GM19035 (cell line): ENCODE measurements around the gene STOX2.

Experiments
- ATAC-seq: cut with Tn5 transposase; IDR thresholded peaks from one replicate; pipeline ENCODE4 v1.9.1; 2021; ENCODE audit not compliant: unreplicated experiment

STOX2 gene, protein sequence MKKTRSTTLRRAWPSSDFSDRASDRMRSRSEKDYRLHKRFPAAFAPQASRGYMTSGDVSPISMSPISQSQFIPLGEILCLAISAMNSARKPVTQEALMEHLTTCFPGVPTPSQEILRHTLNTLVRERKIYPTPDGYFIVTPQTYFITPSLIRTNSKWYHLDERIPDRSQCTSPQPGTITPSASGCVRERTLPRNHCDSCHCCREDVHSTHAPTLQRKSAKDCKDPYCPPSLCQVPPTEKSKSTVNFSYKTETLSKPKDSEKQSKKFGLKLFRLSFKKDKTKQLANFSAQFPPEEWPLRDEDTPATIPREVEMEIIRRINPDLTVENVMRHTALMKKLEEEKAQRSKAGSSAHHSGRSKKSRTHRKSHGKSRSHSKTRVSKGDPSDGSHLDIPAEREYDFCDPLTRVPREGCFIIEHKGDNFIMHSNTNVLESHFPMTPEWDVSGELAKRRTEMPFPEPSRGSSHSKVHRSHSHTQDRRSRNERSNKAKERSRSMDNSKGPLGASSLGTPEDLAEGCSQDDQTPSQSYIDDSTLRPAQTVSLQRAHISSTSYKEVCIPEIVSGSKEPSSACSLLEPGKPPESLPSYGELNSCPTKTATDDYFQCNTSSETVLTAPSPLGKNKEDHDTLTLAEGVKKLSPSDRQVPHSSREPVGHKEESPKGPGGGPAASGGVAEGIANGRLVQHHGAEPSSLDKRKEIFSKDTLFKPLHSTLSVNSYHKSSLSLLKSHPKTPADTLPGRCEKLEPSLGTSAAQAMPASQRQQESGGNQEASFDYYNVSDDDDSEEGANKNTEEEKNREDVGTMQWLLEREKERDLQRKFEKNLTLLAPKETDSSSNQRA (N-terminal part only)

DNA sequence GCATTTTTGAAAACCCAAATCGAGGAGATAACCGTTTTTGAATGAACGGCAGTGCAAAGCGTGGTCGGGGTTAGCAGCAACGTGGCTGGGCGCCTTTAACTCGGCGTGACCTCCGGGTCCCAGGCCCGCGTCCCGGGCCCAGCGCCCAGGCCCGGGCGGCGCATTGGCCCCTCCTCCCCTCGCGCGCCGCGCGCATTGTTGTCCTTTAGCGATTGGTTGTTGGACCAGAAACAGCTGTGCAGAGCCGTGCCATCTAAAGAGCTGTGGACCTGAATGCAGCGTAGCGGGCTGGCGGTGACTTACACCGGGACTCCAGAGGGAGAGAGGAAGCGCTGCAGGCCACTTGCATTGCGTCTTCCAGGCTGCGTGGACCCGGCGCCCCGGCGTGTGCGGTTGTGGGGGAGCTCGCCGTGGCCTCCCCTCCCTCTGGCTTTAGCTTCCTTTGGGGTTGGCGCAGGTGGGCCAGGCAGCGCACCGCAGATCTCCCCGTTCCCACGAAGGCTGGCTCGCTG lies at the start of gene STOX2:
STOX2 (plus strand) TSS at position 227 of the 512 bp plus-strand sequence. CDS start 1,484 bp downstream, outside the sequence.
- ATAC-seq, result no peak

DNA sequence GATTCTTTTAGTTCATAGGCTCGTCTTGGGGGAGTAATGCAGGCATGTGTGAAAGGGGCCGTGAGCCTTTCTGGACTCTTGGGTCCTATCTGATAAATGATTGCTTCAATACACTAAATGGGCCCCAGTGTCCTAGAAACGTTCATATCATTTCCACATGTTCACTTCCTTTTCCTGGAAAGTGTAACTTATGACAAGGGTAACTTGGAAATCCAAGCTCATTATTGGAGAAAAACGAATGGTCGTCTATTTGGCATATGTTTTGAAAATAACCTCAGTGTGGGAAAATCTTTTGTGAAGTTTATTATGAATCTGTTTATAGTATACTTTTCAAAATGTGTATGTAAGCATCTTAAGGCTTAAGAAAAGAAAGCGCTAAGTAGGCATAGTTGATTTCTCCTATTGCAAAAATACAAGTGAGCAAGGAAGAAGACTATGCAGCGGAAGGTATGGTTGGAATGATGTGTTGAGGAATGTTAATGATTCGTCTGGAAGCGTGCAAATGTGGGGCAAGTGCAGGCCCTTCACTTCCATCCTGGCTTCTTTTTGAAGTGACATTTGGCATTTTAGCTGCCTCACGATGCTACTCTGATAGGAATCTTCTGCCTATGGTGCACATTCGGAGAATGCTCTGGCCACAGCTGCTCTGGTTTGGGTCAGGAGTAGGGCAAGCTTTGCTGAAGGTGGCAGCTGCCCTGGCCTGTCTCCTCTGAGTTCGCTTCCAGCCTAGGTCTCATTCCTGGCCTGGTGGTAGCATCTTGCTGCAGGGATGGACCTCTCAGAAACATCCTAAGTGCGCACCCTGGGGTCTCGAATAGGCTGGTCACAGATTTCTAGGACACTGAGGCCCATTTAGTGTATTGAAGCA lies 49.5 kb upstream of the STOX2 start:
- no peak for ATAC-seq

DNA sequence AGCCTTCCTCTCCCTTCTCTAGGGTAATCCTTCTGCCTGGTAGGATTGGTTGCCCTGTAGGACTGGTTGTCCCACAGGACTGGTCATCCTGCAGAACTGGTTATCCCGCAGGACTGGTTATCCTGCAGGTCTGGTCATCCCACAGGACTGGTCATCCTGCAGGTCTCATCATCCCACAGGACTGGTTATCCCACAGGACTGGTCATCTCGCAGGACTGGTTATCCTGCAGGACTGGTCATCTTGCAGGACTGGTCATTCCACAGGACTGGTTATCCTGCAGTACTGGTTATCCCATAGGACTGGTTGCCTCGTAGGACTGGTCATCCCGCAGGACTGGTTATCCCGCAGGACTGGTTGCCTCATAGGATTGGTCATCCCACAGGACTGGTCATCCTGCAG lies 48.1 kb upstream of the STOX2 start:
- no peak for ATAC-seq

DNA sequence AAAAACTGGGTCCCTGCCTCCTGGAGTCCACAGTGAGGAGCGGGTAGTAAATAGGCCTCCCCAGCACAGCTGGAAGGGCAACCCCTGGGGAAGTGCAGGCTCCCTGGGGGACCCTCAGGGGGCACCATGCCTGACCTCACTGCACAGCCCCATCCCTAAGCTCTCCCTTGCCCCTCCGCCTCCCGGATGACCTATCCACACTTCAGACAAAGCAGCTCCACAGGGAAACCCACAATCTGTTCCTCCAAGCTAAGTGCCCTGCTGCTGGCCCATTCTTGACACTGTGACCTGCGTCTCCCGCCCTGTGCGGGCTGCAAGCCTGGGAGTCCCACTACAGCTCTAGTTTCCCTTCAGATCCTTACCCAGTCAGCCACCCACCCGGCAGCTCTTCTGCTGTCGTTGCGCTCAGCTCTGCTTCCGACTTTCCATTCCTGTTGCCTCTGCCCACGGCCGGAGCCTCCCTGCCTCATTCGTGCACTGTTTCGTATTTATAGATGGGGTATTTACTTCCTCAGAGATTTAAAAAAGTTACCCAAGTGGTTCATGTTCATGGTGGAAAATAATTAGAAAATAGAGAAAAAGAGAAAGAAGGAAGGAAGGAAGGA lies 47.0 kb upstream of the STOX2 start:
- no peak for ATAC-seq

DNA sequence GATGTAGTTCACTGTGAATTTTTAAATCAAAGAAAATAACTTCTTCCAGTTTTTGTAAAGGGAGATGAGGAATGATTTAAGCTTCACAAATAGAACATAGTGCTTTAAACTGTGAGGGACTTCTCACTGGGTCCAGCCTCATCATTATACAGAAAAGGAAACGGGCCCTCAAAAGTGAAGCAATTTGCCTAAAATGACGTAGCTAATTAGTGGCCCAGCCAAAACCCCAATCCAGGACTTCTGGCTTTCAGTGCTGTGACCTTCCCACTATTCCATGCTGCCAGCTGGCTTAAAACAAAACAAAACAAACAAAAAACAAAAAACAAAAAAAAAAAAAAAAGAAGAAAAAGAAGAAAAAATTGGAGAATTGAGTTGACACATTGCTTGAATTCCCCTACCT lies 45.0 kb upstream of the STOX2 start:
- ATAC-seq, result no peak

DNA sequence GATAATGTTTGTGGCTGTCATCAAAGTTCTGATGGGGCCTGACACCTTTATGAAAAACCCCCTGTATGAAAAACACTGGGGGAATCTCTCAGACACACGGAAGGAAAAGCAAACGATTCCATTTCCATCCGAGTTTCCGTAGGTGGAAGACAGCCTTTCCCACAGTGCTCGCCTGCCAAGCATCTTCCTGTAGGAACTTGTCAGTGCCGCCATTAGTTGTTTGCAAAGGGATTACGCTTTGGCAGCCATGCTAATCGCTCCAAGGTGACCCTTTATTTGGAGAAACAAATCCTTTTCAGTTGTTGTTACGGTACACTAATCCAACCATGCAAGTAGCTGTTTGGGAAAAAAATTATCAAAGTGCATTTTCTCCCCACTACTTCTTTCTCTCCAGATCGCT lies 44.4 kb upstream of the STOX2 start:
- ATAC-seq, result no peak

DNA sequence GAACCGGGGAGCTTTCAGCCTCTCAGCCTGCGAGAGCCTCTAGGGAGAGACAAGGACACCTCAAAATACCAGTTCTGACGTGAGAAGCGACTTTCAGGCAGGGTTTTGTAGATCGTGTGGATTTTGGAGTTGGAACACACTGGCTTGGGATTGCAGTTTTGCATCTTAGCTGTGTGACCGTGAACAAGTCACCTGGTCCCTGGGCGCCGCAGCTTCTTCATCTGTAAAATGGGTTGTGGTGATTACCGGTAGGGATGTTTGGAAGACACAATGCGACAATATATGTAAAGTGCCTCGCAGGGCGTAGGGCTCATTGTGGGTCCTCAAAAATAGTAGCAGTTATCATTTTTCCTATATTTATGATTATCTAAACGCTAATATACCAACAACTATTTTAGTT lies 43.7 kb upstream of the STOX2 start:
- ATAC-seq, result no peak

DNA sequence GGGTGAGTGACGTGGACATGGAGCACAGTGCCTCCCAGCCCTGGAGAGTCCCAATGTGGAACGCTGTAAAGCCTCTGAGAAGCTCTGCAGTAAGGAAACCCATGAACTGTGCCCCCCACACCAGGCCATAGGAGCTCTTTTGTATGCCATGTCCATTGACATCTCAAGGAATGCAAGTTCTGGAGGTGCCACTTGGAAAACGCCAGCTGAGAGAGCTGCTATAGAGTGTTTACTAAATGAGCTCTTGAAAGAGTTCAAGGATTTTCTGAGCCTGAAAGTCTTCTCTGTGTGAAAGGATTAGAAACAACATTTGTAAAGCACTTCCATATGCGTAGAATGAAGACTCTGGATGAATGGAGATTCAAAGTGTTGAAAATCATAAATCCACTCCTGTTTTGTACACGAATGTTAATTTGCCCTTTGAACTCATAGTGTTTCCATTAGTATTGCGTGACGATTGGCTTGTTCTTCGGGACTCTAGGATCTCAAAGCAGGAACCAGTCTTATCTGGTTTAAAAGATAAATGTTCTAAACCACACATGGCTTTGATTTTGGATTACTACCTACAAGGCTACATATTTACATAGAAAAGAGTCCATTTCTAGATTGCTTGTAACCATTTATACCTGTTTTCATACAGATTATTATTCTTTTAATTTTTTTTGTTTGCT lies 41.8 kb upstream of the STOX2 start:
- ATAC-seq, result no peak

DNA sequence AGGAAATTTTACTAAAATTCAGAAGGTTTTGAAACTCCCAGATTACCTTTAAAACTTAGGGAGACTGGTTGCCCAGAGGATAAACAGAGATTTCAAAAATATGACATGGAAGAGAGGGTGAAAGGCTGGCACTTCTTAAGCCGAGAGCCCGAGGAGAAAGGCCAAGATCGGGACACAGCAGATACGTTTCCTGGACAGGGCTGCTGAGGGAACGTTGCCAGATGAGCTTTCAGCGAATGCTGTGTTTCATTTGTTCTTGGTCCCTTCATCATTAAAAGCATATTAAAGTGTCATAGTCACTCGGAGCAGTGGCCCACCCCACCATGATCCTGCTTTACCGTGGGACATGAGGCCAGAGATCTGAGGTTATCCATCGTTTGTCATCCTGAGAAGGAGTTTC lies 37.9 kb upstream of the STOX2 start:
- ATAC-seq, result no peak

DNA sequence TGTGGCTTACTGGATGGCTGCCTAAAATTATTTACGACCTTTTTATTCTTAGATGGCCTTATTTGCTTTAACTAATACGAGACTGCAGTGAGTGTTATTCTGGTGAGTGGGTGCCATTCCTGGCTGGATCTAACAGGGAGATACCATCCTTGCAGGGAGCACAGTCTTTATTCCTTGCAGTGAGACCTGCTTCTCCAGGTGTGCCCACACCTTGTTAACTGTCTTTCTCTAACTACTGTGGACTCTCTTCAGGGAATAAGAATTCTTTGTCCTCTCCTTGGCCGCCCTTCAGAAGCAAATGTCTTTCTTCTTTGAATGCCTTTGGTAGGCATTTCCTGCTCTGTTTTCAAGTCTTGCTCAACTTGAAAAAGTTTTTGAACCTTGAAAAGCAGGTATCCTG lies 34.1 kb upstream of the STOX2 start:
- ATAC-seq, result no peak

DNA sequence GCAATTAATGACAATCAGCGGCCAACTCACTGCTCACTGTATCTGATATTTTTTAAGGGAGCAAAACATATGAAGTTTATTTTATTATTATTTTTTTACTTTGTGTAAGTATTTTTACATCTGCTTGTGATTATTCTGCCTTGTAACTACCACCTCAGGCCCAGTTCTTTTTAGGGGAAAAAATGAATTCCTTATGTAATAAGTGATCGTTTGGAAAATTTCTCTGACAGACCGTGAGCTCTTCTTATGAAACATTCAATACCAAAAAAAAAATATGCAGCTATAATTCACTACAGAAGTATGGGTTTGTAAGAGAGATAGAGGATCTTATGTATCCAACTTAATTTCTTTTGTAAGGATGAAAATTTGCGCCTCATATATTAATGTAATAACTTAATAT lies 33.5 kb upstream of the STOX2 start:
- ATAC-seq, result no peak

DNA sequence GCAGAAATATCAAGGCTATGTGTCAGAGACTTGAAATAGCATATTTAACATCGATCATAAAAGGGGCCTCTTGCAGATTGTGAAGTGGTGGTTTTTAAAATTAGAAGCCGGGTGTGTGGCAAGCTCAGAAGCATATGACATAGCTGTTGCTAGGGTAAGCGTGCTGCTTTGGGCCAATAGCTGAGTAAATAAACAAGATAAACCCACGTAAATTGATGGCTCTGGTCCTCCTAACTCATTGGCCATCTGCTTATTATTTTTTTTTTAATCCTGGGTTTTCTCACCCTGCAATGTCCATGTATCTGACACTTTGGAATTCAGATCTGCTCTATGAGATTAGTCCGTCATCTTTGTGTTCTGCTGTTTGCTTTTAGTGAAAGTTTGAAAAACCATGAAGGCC lies 32.6 kb upstream of the STOX2 start:
- ATAC-seq, result no peak

DNA sequence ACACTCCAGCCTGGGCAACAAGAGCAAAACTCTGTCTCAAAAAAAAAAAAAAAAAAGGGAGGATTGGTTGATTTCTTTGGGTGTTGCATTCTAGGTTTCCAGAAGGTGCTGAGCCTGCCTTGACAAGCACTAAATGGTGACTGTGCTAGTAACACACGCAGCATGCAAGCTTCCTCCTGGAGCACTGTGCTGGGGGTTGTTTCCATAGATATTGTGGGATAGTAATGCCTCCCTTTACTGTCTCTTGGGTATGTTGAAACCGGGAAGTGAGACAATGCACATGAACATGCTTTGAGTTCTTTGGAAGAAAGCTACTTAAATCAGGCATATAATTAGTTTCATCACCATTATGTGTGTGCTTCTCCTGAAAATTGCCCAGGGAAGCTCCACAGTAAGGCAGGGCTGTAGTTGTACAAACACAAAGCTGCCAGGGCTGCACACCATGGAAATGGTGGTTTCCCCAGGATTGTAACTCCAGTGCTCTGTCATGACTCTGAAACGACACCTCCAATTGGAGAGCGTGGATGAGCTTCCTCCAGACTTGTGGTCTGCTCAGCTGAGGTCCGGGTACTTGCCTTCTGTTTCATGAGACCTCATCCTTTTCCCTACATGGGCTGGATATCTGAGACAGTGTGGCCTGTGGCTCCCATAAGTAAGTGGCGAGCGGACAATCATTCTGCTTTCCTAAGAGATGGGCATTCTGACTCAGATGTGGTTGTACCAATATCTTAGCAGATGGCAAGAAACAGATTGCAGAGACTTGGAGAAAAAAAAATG lies 31.5 kb upstream of the STOX2 start:
- ATAC-seq, result no peak

DNA sequence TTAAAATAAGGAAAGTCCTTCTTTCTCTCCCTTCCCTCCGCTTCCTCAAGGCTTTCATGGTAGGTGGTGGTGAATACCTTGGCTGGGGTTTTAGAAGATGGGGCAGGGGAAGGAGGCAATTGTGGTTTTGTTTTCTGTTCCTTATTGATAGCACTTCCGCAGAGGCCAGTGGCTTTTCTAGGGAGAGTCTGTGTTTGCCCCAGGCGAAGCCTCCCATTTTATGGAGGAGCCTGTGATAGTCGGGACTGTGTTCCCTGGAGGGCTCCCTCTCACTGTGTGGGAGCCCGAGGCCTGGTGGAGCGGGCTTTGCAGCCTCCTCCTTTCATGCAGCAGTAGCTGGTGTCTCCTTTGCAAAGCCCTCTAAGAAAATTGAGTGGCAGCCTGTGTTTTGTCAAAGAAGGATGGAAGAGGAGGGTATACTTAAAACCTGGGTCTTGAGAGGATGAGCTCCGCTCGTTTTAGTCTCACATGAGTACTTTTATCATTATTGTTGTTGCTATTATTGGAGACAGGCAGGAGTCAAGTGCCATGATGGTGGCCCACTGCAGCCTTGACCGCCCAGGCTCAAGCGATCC lies 29.8 kb upstream of the STOX2 start:
- ATAC-seq, result no peak

DNA sequence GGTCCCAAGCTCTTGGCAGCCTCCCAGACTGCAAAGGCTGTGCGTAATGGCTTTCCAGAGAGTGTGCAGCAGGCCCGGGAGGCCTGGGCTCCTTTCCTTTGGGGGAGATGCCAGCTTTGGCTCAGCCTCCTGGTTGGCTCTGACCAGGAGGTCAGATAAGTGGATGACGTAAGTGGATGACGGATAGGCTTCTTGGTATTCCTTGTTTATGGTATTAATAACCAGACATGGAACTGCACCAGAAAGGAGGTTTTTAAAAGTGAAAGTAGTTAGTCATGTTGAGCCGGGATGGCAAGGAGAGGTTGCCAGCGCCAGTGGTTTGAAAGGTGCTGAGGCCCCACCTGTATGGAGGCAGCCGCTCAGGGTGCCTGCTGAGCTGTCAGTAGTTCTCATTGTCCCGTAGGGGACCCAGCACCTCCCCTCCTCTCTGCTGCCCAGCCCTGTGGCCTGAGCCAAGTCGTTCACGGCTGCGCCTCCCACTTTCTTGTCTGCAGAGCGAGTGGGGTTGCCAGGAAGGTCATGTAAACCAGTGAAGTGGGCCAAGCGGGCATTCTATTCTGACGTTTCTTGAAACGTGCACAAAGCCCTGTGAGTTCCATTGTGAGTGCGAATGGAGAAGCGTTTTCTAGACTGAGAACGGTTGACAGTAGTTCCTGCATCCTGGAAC lies 28.7 kb upstream of the STOX2 start:
- no peak for ATAC-seq

DNA sequence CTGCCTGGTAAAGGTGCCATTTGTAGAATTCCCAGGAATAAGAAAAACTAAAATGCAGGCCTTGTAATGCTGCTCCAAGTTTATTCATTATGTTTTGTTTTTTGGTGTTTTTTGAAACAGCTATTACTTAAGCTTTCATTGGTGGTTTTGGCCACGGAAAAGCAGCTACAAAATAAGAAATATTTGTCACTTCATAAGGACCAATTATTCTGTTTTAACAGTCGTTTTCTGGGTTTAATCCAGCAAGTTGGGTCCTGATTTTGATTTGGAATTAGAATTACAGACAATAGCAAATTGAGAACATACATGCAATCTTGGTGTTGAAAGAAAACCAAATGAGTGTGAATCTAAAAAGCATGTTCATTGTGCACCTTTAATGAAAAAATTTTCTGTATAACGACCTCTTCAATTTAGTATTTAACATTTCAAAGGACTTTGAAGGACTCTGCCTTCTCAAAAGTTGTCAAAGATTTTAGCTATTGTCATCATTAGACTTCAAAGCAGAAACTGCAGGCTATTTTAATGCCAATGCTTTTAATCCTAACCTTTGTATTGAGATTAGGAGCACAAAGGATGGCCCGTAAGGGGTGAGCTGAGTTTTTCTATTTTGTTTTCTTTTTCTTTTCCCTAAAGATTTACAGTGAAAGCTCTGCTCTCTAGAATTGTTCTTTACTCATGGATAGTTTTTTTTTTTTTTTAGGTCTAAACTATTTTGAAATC lies 26.7 kb upstream of the STOX2 start:
- ATAC-seq, result no peak

DNA sequence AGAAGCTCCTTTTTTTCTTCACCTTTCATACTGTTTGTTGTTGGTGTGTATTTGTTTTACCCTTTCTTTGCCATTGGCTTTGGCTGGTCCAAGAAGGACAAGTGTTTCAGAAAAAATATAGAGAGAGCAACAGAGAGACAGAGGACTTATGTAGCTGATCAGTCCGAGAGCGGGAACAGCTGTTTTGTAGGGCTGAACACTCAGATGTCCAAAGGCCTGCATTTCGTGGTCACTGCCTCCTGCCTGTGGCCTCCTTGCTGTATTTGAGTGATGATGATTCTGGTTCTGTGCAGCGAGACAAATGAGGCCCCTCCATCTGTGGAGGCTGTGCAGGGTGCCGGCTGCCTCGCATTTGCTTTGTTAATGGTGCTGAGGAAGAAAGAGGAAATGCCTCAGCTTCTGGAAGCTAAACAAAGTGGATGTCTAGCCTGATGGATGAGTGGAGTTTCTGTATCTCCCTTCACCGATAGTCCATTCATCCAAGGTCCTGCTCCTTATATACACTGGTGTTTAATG lies 19.8 kb upstream of the STOX2 start:
- ATAC-seq, result no peak

DNA sequence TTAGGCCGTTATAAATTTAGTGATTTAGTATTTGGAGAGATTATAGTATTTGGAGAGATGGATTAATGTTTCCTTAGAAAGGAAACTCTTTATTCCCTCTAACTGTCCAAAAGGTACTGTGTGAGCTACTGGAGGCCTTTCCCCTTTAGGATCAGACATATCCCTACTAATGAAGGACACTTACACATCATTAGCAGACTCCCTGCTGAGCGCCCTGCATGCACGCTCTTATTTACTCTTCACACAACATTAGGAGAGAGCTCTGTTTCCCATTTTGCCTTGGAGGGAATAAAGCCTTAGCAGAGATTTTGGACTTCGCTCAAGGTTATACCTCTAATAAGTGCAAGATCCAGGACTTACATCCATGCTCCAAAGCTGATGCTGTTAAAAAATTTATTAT lies 17.8 kb upstream of the STOX2 start:
- ATAC-seq, result no peak
